ENCODE measurements around the gene ABCE1. TPM values are rescaled to one million over a fixed set of nuclear protein-coding genes. Genes with fewer than 3 reads are reported as not detected.
A peak's percentile ranks its signal among the peaks of the same experiment; 100 is the strongest.
"Not testable (repeated sequence)": the region's sequence is repeated elsewhere in the genome, so short reads cannot be mapped to it uniquely, and the experiment has no call there.

Gene ABCE1
- total RNA-seq, 1 donor from 2014 or later = 43.8 TPM

- ATAC-seq = peak; percentile 38
- intact Hi-C loops (cut with DNase I) = no loop called here
- DNase-seq (ENCODE audit: low spot score) = no peak
Measured at GRCh38 chr4:145098675-145099037, 545 bp downstream of the ABCE1 start.

GRCh38 chr4:145099653-145100052 lies 1.5 kb downstream of the ABCE1 start:
- intact Hi-C loops (cut with DNase I) = no loop called here
- DNase-seq (ENCODE audit: low spot score) = no peak
- ATAC-seq = no peak

GRCh38 chr4:145101091-145101490 lies 3.0 kb downstream of the ABCE1 start:
- no peak for DNase-seq (ENCODE audit: low spot score)
- intact Hi-C loops (cut with DNase I) = no loop called here
- ATAC-seq = no peak

- intact Hi-C loops (cut with DNase I) = no loop called here
- ATAC-seq (no peak), DNase-seq (ENCODE audit: low spot score) (no peak)
Measured at GRCh38 chr4:145102619-145103018, 4.5 kb downstream of the ABCE1 start.

GRCh38 chr4:145103496-145103895 lies 5.4 kb downstream of the ABCE1 start:
- no peak for DNase-seq (ENCODE audit: low spot score)
- intact Hi-C loops (cut with DNase I) = no loop called here
- ATAC-seq = no peak

GRCh38 chr4:145107126-145107525 lies 9.0 kb downstream of the ABCE1 start:
- ATAC-seq (no peak), DNase-seq (ENCODE audit: low spot score) (no peak)
- intact Hi-C loops (cut with DNase I) = no loop called here

GRCh38 chr4:145108128-145108527 lies 10.0 kb downstream of the ABCE1 start:
- intact Hi-C loops (cut with DNase I) = no loop called here
- DNase-seq (ENCODE audit: low spot score) = no peak
- ATAC-seq = no peak

GRCh38 chr4:145125396-145125795 lies 27.3 kb downstream of the ABCE1 start:
- intact Hi-C loops (cut with DNase I) = no loop called here
- DNase-seq (ENCODE audit: low spot score) (no peak), ATAC-seq (no peak)

GRCh38 chr4:145130130-145130529 lies 32.0 kb downstream of the ABCE1 start:
- ATAC-seq = no peak
- intact Hi-C loops (cut with DNase I) = no loop called here
- no peak for DNase-seq (ENCODE audit: low spot score)

- DNase-seq (ENCODE audit: low spot score) = no peak
- ATAC-seq = no peak
- intact Hi-C loops (cut with DNase I) = no loop called here
Measured at GRCh38 chr4:145130788-145131399, 32.8 kb downstream of the ABCE1 start.

- ATAC-seq (no peak), DNase-seq (ENCODE audit: low spot score) (no peak)
- intact Hi-C loops (cut with DNase I) = no loop called here
Measured at GRCh38 chr4:145131848-145132247, 33.7 kb downstream of the ABCE1 start.

- intact Hi-C loops (cut with DNase I) = no loop called here
- DNase-seq (ENCODE audit: low spot score) (no peak), ATAC-seq (peak; percentile 13)
Measured at GRCh38 chr4:145132511-145133098, 34.5 kb downstream of the ABCE1 start.

GRCh38 chr4:145136219-145136618 lies 38.1 kb downstream of the ABCE1 start:
- intact Hi-C loops (cut with DNase I); DNase-seq (ENCODE audit: low spot score); ATAC-seq: not testable (repeated sequence)

- no peak for ATAC-seq
- intact Hi-C loops (cut with DNase I) = no loop called here
- DNase-seq (ENCODE audit: low spot score) = no peak
Measured at GRCh38 chr4:145148980-145149379, 50.9 kb downstream of the ABCE1 start.

- ATAC-seq (no peak), DNase-seq (ENCODE audit: low spot score) (no peak)
- intact Hi-C loops (cut with DNase I) = no loop called here
Measured at GRCh38 chr4:145153181-145153903, 55.2 kb downstream of the ABCE1 start.

GRCh38 chr4:145153904-145154298 lies 55.8 kb downstream of the ABCE1 start:
- ATAC-seq (no peak), DNase-seq (ENCODE audit: low spot score) (no peak)
- intact Hi-C loops (cut with DNase I) = no loop called here

GRCh38 chr4:145154573-145154972 lies 56.5 kb downstream of the ABCE1 start:
- ATAC-seq (no peak), DNase-seq (ENCODE audit: low spot score) (no peak)
- intact Hi-C loops (cut with DNase I) = no loop called here

- intact Hi-C loops (cut with DNase I) = no loop called here
- DNase-seq (ENCODE audit: low spot score) (no peak), ATAC-seq (no peak)
Measured at GRCh38 chr4:145155268-145155870, 57.3 kb downstream of the ABCE1 start.

GRCh38 chr4:145156986-145157385 lies 58.9 kb downstream of the ABCE1 start:
- DNase-seq (ENCODE audit: low spot score) (no peak), ATAC-seq (no peak)
- intact Hi-C loops (cut with DNase I) = no loop called here

- ATAC-seq (no peak), DNase-seq (ENCODE audit: low spot score) (no peak)
- intact Hi-C loops (cut with DNase I) = no loop called here
Measured at GRCh38 chr4:145161549-145161948, 63.4 kb downstream of the ABCE1 start.

Data from sciatic nerve (tissue), 2 donors.